Measurements from ENCODE around the gene TMEM151B. TPM values are rescaled to one million over a fixed set of nuclear protein-coding genes. Genes with fewer than 3 reads are reported as not detected.
"Not testable (repeated sequence)": the region's sequence is repeated elsewhere in the genome, so short reads cannot be mapped to it uniquely, and the experiment has no call there.

TMEM151B gene
- total and polyA plus RNA-seq, 10 of the 15 experiments (the other 5 are each of a cell fraction or from before 2014, with no cell fraction given), result 0.01 to 0.19 (median 0.05) TPM; not detected in 6

GRCh38 chr6:44327760-44328159 lies 57.5 kb downstream of the TMEM151B start (continued):
- TF ChIP-seq E4F1 (IDR thresholded peaks at IDR 0.05; ENCODE audit: borderline replicate concordance, partially characterized antibody) (no peak), ZNF274 (IDR thresholded peaks at IDR 0.05; ENCODE audit: insufficient read depth, insufficient read length) (no peak), NRF1 (conservative IDR thresholded peaks at IDR 0.05; ENCODE audit: low read depth, low read length) (no peak)

- DNase-seq (ENCODE audit: low read depth, low spot score); H3K4me3 ChIP-seq; H3K79me2 ChIP-seq (ENCODE audit: control insufficient read depth, insufficient read depth, low read length); H2AFZ ChIP-seq (ENCODE audit: control insufficient read depth, low read depth, low read length); H3K27ac ChIP-seq (ENCODE audit: control insufficient read depth, insufficient read depth); in situ Hi-C loops (cut with MboI); BruUV-seq (replicated peaks); H3K9me3 ChIP-seq (replicated peaks; ENCODE audit: control insufficient read depth, insufficient read depth, low read length); ATAC-seq; H3K4me2 ChIP-seq (ENCODE audit: control insufficient read depth, insufficient read depth); POLR2A ChIA-PET; H3K4me1 ChIP-seq (ENCODE audit: control insufficient read depth, insufficient read depth, low read length); RAD21 ChIA-PET (ENCODE audit: unreplicated experiment); intact Hi-C loops (cut with micrococcal nuclease; ENCODE audit: unreplicated experiment); H4K20me1 ChIP-seq (ENCODE audit: control insufficient read depth, insufficient read depth); H3K27me3 ChIP-seq (replicated peaks in 1 of 2; ENCODE audit: control insufficient read depth in 2 of 2, insufficient read depth in 2 of 2, low read length in 1 of 2); SMC1A ChIA-PET (ENCODE audit: uncharacterized antibody, unreplicated experiment); CTCF ChIA-PET; H3K36me3 ChIP-seq (ENCODE audit: control insufficient read depth in 2 of 2, insufficient read depth in 2 of 2, low read length in 1 of 2); H3K9ac ChIP-seq (ENCODE audit: control insufficient read depth, insufficient read depth, low read length); FAIRE-seq: not testable (repeated sequence)
- WGBS (ENCODE audit: insufficient coverage, insufficient replicate concordance, low lambda C conversion rate, missing lambda C conversion rate), result 8% methylated on average over 7 of the region's 9 CpGs
These were observed 58.0 kb downstream of the TMEM151B start for GRCh38 chr6:44328203-44328602.

GRCh38 chr6:44329858-44330257 lies 59.6 kb downstream of the TMEM151B start:
- Histone ChIP-seq H3K27ac (ENCODE audit: control insufficient read depth, insufficient read depth) (no peak overlapping the region), H3K4me1 (ENCODE audit: control insufficient read depth, insufficient read depth, low read length) (no peaks in the 10 kb centered on the region), H3K36me3 (ENCODE audit: control insufficient read depth in 2 of 2, insufficient read depth in 2 of 2, low read length in 1 of 2) (no peaks in the 10 kb centered on the region), H2AFZ (ENCODE audit: control insufficient read depth, low read depth, low read length) (no peak overlapping the region), H3K79me2 (ENCODE audit: control insufficient read depth, insufficient read depth, low read length) (no peaks in the 10 kb centered on the region), H3K4me2 (ENCODE audit: control insufficient read depth, insufficient read depth) (no peak overlapping the region), H3K9ac (ENCODE audit: control insufficient read depth, insufficient read depth, low read length) (no peak overlapping the region), H4K20me1 (ENCODE audit: control insufficient read depth, insufficient read depth) (no peaks in the 10 kb centered on the region), H3K4me3 (no peak overlapping the region), H3K27me3 (replicated peaks in 1 of 2; ENCODE audit: control insufficient read depth in 2 of 2, insufficient read depth in 2 of 2, low read length in 1 of 2) (peaks cover 0 to 8% of the 10 kb centered on the region in 2 experiments; a peak in 3 of 4 replicates), H3K9me3 (replicated peaks; ENCODE audit: control insufficient read depth, insufficient read depth, low read length) (no peaks in the 10 kb centered on the region)
- intact Hi-C loops (cut with micrococcal nuclease; ENCODE audit: unreplicated experiment), result no loop called here
- BruUV-seq (replicated peaks), result no TSS peak
- ATAC-seq (no peak), DNase-seq (ENCODE audit: low read depth, low spot score) (no peak), FAIRE-seq (no peak)
- 45% methylated on average over 5 of the region's 5 CpGs for WGBS (ENCODE audit: insufficient coverage, insufficient replicate concordance, low lambda C conversion rate, missing lambda C conversion rate)
- ChIA-PET SMC1A (ENCODE audit: uncharacterized antibody, unreplicated experiment) (no interaction called here), RAD21 (ENCODE audit: unreplicated experiment) (no interaction called here), POLR2A (no interaction called here), CTCF (interaction anchor here (1.3 to 1.7 kb wide), 2 partner anchors 9 to 62 kb away, joined by 5 to 11 read pairs; no protein-coding TSS in a partner anchor)
- TF ChIP-seq RCOR1 (conservative IDR thresholded peaks at IDR 0.05; ENCODE audit: low read depth, low read length), result no peak
- TF ChIP-seq SMAD5 (IDR thresholded peaks at IDR 0.05; ENCODE audit: low read depth), result no peak
- no peak for TF ChIP-seq EZH2 (IDR thresholded peaks at IDR 0.05; ENCODE audit: borderline replicate concordance, control insufficient read depth, low read depth, low read length)
- TF ChIP-seq ZNF592 (IDR thresholded peaks at IDR 0.05), result no peak
- no peak for TF ChIP-seq CBX5 (IDR thresholded peaks at IDR 0.05; ENCODE audit: low read depth)
- in situ Hi-C loops (cut with MboI), result no loop called here

All from GM12878 (cell line).